ENCODE results near the gene SETD1B.
A peak's percentile ranks its signal among the peaks of the same experiment; 100 is the strongest.

Gene SETD1B

GRCh38 chr12:121805171-121806008 is 1.6 kb downstream of the SETD1B start:
- no peak for FAIRE-seq
- TF ChIP-seq TAF1 (IDR thresholded peaks at IDR 0.05; ENCODE audit: borderline replicate concordance, low read depth, low read length), result no peak
- TF ChIP-seq POLR2A (IDR thresholded peaks at IDR 0.05; ENCODE audit: low read depth, low read length), result no peak
- no peak for TF ChIP-seq POLR2AphosphoS5 (IDR thresholded peaks at IDR 0.05; ENCODE audit: low read depth, low read length)
- DNase-seq (ENCODE audit: insufficient read length), result no peak

DNA sequence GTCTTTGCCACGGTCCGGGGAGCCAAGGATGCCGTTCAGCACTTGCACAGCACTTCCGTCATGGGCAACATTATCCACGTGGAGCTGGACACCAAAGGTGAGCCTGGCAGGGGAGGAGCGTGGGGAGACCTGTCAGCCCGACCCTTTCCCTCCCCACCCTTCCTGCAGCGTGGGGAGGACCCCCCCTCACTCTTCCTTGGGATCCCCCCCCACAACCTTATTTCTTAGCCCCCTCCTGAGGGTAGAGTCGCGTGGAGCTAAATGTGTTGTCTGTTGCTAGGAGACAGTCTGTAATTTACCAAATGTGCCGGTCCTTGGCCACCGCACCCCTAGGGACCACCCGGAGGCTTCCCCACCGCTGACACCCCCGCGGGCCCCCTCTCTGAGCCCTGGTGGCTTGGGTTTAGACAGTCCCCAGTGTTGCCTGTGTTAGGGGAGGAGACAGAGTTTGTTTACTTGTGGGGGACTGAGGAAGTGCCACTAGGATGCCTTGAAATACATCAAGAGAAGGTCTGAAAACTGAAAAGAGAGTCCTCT is 2.3 kb downstream of the SETD1B start:
- FAIRE-seq (no peak), DNase-seq (ENCODE audit: insufficient read length) (no peak)
- no peak for TF ChIP-seq POLR2AphosphoS5 (IDR thresholded peaks at IDR 0.05; ENCODE audit: low read depth, low read length)
- no peak for TF ChIP-seq POLR2A (IDR thresholded peaks at IDR 0.05; ENCODE audit: low read depth, low read length)
- TF ChIP-seq TAF1 (IDR thresholded peaks at IDR 0.05; ENCODE audit: borderline replicate concordance, low read depth, low read length), result no peak

DNA sequence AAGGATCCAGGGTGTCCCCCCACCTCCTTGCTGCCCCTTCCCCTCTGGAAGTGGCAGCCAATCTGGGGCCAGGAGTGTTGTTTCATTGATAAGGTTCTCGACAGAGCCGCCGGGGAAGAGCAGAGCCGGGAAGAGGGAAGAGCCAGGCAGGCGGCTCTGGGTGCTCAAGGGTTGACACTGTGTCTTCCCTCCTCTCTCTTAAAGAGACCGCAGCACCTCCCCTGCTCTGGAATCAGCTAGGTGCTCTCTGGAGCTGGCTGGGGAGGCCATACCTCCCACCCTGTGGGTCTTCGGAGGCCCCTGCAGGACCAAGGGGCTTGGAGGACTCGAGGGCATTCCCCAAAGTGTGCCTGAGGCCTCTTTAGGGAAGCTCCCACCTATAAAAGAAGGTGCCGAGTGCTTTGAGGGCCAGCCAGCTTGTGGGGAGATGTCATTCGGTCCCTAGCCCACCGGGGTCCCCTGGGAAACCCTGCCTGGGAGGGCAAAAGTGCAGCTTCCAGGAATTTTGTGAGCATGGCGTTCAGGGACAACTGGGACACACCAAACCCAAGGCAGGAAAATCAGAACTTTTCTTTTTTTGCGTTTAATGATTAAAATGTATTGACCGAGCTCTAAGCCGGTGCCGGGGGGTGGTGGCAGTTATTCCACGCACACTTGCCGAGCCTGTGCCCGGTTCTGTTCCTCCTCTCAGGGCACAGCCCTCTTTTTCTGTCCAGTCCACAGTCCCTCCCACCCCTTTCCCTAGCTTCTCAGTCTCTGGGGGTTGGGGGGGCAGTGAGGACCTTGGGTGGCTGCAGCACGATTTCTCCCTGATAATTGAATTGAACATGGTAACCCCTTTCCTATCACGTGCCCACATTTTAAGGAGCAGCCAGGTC is 3.0 kb downstream of the SETD1B start:
- FAIRE-seq (no peak), DNase-seq (ENCODE audit: insufficient read length) (no peak)
- TF ChIP-seq TAF1 (IDR thresholded peaks at IDR 0.05; ENCODE audit: borderline replicate concordance, low read depth, low read length), result no peak
- no peak for TF ChIP-seq POLR2AphosphoS5 (IDR thresholded peaks at IDR 0.05; ENCODE audit: low read depth, low read length)
- no peak for TF ChIP-seq POLR2A (IDR thresholded peaks at IDR 0.05; ENCODE audit: low read depth, low read length)

DNA sequence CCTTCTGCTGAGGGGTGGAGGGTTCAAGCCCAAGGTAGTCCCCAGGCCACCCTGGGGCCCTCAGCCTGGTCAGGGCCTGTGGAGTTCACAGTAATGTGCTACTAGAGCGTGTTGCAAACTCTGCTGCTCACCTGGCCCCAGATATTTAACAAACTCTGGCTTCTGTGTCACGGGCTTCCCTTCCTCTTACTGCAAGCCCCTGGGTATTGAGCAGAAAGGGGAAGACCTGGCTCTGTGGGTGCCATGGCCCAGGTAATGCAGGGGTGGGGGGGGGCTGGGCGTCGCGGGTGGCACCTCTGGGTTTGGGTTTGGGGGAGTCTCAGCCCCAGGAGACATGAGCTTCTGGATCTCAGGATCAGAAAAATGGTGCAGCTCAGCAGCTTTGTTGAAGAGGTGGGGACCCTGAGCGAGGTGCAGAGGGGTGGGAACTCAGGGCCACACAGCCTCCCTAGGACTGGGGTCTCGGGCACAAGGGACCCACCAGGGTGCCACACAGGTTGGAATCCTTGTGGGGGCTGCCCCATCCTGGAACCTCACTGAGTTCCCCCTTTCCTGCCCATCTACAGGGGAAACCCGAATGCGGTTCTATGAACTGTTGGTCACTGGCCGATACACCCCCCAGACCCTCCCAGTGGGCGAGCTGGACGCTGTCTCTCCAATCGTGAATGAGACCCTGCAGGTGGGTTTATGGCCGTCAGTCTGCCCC is 4.0 kb downstream of the SETD1B start:
- FAIRE-seq (no peak), DNase-seq (ENCODE audit: insufficient read length) (no peak)
- TF ChIP-seq TAF1 (IDR thresholded peaks at IDR 0.05; ENCODE audit: borderline replicate concordance, low read depth, low read length), result no peak
- no peak for TF ChIP-seq POLR2AphosphoS5 (IDR thresholded peaks at IDR 0.05; ENCODE audit: low read depth, low read length)
- TF ChIP-seq POLR2A (IDR thresholded peaks at IDR 0.05; ENCODE audit: low read depth, low read length), result no peak

- DNase-seq (ENCODE audit: insufficient read length) (no peak), FAIRE-seq (no peak)
- TF ChIP-seq TAF1 (IDR thresholded peaks at IDR 0.05; ENCODE audit: borderline replicate concordance, low read depth, low read length), result no peak
- no peak for TF ChIP-seq POLR2AphosphoS5 (IDR thresholded peaks at IDR 0.05; ENCODE audit: low read depth, low read length)
- no peak for TF ChIP-seq POLR2A (IDR thresholded peaks at IDR 0.05; ENCODE audit: low read depth, low read length)
Measured at GRCh38 chr12:121808623-121809022, 4.8 kb downstream of the SETD1B start.

DNA sequence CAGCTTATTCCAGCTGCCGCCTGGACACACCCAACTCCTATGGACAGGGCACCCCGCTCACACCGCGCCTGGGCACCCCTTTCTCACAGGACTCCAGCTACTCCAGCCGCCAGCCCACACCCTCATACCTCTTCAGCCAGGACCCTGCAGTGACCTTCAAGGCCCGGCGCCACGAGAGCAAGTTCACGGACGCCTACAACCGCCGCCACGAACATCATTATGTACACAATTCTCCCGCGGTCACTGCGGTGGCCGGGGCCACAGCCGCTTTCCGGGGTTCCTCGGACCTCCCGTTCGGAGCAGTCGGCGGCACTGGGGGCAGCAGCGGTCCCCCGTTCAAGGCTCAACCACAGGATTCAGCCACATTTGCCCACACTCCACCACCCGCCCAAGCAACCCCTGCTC is 5.9 kb downstream of the SETD1B start:
- no peak for TF ChIP-seq POLR2A (IDR thresholded peaks at IDR 0.05; ENCODE audit: low read depth, low read length)
- TF ChIP-seq POLR2AphosphoS5 (IDR thresholded peaks at IDR 0.05; ENCODE audit: low read depth, low read length), result no peak
- TF ChIP-seq TAF1 (IDR thresholded peaks at IDR 0.05; ENCODE audit: borderline replicate concordance, low read depth, low read length), result no peak
- FAIRE-seq (no peak), DNase-seq (ENCODE audit: insufficient read length) (no peak)

- no peak for DNase-seq (ENCODE audit: insufficient read length)
- FAIRE-seq, result no peak
- TF ChIP-seq POLR2A (IDR thresholded peaks at IDR 0.05; ENCODE audit: low read depth, low read length) (no peak), TAF1 (IDR thresholded peaks at IDR 0.05; ENCODE audit: borderline replicate concordance, low read depth, low read length) (no peak), POLR2AphosphoS5 (IDR thresholded peaks at IDR 0.05; ENCODE audit: low read depth, low read length) (no peak)
Measured at GRCh38 chr12:121810234-121810817, 6.5 kb downstream of the SETD1B start.

DNA sequence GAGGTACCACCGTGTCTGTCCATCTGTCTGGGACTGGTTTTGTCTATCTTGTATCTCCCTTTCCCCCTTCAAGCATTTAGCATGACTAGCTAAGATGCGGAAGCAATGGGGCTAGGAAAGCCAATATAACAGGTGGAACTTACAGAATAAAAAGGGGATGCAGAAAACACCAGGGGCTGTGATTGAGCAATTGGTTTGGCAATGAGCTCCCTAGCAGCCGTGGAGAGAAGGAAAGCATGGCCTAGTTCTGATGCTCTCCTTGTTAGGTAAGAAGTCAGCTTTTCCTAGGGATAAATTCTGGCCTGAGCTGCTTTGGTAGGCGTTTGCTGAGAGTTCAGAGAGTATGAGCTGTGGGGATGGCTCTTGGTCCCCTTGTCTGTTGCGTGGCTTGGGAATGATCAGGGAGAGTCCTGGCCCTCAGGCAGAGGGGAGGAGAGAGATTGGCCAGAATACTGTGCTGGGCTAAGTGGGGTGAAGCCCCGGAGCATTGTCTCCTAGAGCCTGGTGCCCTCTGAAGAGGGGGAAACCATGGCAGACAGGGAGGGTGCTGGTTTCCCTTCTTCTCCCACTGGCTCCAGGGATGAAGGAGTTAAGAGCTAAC is 7.1 kb downstream of the SETD1B start:
- no peak for DNase-seq (ENCODE audit: insufficient read length)
- no peak for FAIRE-seq
- TF ChIP-seq POLR2AphosphoS5 (IDR thresholded peaks at IDR 0.05; ENCODE audit: low read depth, low read length) (no peak), POLR2A (IDR thresholded peaks at IDR 0.05; ENCODE audit: low read depth, low read length) (0 out of 2 replicates have a peak, but pooled peaks have one; percentile 23)

GRCh38 chr12:121811434-121812319 is 7.9 kb downstream of the SETD1B start:
- FAIRE-seq (peak; percentile 50), DNase-seq (ENCODE audit: insufficient read length) (peak; percentile 98)
- TF ChIP-seq TAF1 (IDR thresholded peaks at IDR 0.05; ENCODE audit: borderline replicate concordance, low read depth, low read length), result no peak
- no peak for TF ChIP-seq POLR2AphosphoS5 (IDR thresholded peaks at IDR 0.05; ENCODE audit: low read depth, low read length)
- no peak for TF ChIP-seq POLR2A (IDR thresholded peaks at IDR 0.05; ENCODE audit: low read depth, low read length)

Data from GM12892 (cell line).